HepG2 (cell line): ENCODE measurements around the gene PDRG1. TPM values are rescaled to one million over a fixed set of nuclear protein-coding genes. Genes with fewer than 3 reads are reported as not detected.
A peak's percentile ranks its signal among the peaks of the same experiment; 100 is the strongest.

Source experiments
- DPF2 ChIP-seq: sonication (generic); formaldehyde crosslinking; IDR thresholded peaks from 2 replicates; pipeline ENCODE4 v1.4.0; 2020; ENCODE audit warnings: mild to moderate bottlenecking, low read depth, missing genetic modification reagents, borderline replicate concordance
- LBX2 ChIP-seq: sonication (generic); formaldehyde crosslinking; IDR thresholded peaks from 2 replicates; pipeline ENCODE4 v1.5.0; 2020; ENCODE audit warnings: missing genetic modification reagents, mild to moderate bottlenecking, borderline replicate concordance
- MAZ ChIP-seq, 2 experiments: sonication (generic) in 1 of 2; formaldehyde crosslinking in 1 of 2; IDR thresholded peaks; 2 replicates each; pipeline versions ENCODE4 v1.5.0 to v1.6.1; 2012 to 2020; ENCODE audit warnings: low read depth in 2 of 2, mild to moderate bottlenecking in 2 of 2, borderline replicate concordance in 1 of 2, improper control_type of control experiment in 1 of 2, low read length in 1 of 2, missing genetic modification reagents in 1 of 2, moderate library complexity in 1 of 2
- MYPOP ChIP-seq: sonication (generic); formaldehyde crosslinking; IDR thresholded peaks from 2 replicates; pipeline ENCODE4 v1.8.1; 2023; ENCODE audit warnings: mild to moderate bottlenecking, moderate library complexity, missing genetic modification reagents
- PHB2 ChIP-seq: fragments of 450-650 bp; IDR thresholded peaks from 2 replicates; pipeline ENCODE4 v1.6.1; 2018; ENCODE audit not compliant: partially characterized antibody
- SIX4 ChIP-seq: sonication (generic); formaldehyde crosslinking; IDR thresholded peaks from 2 replicates; pipeline ENCODE4 v1.4.0; 2020; ENCODE audit warnings: missing genetic modification reagents
- SMARCC2 ChIP-seq: fragments of 450-650 bp; IDR thresholded peaks from 2 replicates; pipeline ENCODE4 v1.6.1; 2017; ENCODE audit warnings: antibody characterized with exemption, mild to moderate bottlenecking
- SRF ChIP-seq: IDR thresholded peaks from 2 replicates; pipeline ENCODE4 v1.6.1; 2011; ENCODE audit warnings: mild to moderate bottlenecking, low read depth, low read length, moderate library complexity
- TAF1 ChIP-seq: sonication (generic); formaldehyde crosslinking; IDR thresholded peaks from 2 replicates; pipeline ENCODE4 v1.4.0; 2020; ENCODE audit warnings: missing genetic modification reagents
- YY1 ChIP-seq: IDR thresholded peaks from 2 replicates; pipeline ENCODE4 v1.6.1; 2011; ENCODE audit warnings: low read length, low read depth, moderate library complexity, mild to moderate bottlenecking; ENCODE audit not compliant: insufficient read depth, insufficient replicate concordance
- ZBTB42 ChIP-seq: sonication (generic); formaldehyde crosslinking; IDR thresholded peaks from 2 replicates; pipeline ENCODE4 v1.5.0; 2020; ENCODE audit warnings: mild to moderate bottlenecking, missing genetic modification reagents
- ZBTB46 ChIP-seq: sonication (generic); formaldehyde crosslinking; IDR thresholded peaks from 2 replicates; pipeline ENCODE4 v1.4.0; 2020; ENCODE audit warnings: mild to moderate bottlenecking, missing genetic modification reagents, borderline replicate concordance
- ZFP41 ChIP-seq: sonication (generic); formaldehyde crosslinking; IDR thresholded peaks from 2 replicates; pipeline ENCODE4 v1.4.0; 2020; ENCODE audit warnings: mild to moderate bottlenecking, missing genetic modification reagents, borderline replicate concordance
- ZIK1 ChIP-seq: sonication (generic); formaldehyde crosslinking; IDR thresholded peaks from 2 replicates; pipeline ENCODE4 v1.5.0; 2020; ENCODE audit warnings: mild to moderate bottlenecking, low read depth, missing genetic modification reagents, borderline replicate concordance
- ZNF597 ChIP-seq: sonication (generic); formaldehyde crosslinking; IDR thresholded peaks from 2 replicates; pipeline ENCODE4 v1.5.0; 2020; ENCODE audit warnings: missing genetic modification reagents
- ZXDC ChIP-seq: sonication (generic); formaldehyde crosslinking; IDR thresholded peaks from 2 replicates; pipeline ENCODE4 v1.5.0; 2020; ENCODE audit warnings: mild to moderate bottlenecking, missing genetic modification reagents
- polyA plus RNA-seq, 8 experiments: library from polyadenylated mRNA; depleted of rRNA in 3 of 8; stranded (reverse) in 7 of 8; unstranded in 1 of 8; fragments of >200 nt; fragmentation: Illumina TruSeq in 4 of 8; extraction: Trizol in 4 of 8; gene quantifications; 2 replicates each; pipeline versions ENCODE4 v1.2.1 to v1.2.3, GENCODE V29; 2011 to 2016; ENCODE audit warnings: low read depth in 4 of 8, missing spikeins in 1 of 8, mixed read lengths in 1 of 8; ENCODE audit not compliant: insufficient read depth in 1 of 8
- total RNA-seq, 5 experiments: library from RNA; depleted of rRNA; stranded (reverse); fragments of >200 nt; fragmentation: Illumina TruSeq; extraction: Trizol; gene quantifications; 2 replicates each; pipeline ENCODE4 v1.2.3, GENCODE V29; 2016; ENCODE audit warnings: low read depth in 1 of 5
- TF ChIP-seq, protein P1 (sequence below): sonication (generic); formaldehyde crosslinking; IDR thresholded peaks from 2 replicates; pipeline ENCODE4 v1.4.0; 2020; ENCODE audit warnings: missing genetic modification reagents; ENCODE audit errors: not compliant biosample characterization
- TF ChIP-seq, protein P2 (sequence below): IDR thresholded peaks from 2 replicates; pipeline ENCODE4 v1.6.1; 2016; ENCODE audit warnings: missing genetic modification reagents, missing compliant biosample characterization

The PDRG1 gene
- total and polyA plus RNA-seq, 2 of the 13 experiments (the other 11 are each of a cell fraction or from before 2014, with no cell fraction given), result 16.6 to 18.0 TPM

DNA sequence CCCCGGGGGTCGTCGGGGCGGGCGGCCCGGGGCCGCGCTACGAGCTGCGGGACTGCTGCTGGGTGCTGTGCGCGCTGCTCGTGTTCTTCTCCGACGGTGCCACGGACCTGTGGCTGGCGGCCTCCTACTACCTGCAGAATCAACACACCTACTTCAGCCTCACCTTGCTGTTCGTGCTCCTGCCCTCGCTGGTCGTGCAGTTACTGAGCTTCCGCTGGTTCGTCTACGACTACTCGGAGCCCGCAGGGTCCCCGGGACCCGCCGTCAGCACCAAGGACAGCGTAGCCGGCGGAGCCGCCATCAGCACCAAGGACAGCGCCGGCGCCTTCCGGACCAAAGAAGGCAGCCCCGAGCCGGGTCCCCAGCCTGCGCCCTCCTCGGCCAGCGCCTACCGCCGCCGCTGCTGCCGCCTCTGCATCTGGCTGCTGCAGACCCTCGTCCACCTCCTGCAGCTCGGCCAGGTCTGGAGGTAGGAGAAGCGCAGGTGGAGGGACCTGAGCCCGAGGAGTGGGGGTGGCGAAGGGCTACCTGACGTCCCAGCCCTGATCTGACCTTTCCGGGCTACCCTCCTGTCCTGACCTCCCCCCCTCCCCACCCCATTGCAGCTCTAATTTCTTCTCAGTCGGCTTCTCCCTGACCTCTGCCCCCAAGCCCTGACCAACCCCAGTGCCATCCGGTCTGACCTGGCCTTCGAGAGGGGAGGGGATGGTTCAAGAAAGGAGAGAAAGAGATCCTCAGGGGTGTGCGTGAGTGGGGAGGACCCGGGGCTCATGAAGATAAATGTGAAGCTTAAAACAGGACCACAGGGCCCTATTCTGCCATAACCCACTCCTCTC lies 16.7 kb upstream of the PDRG1 start (continued):
- TF ChIP-seq ZNF597 (CRISPR knock-in tag) (no peak), DPF2 (CRISPR knock-in tag) (peak; percentile 81; the same call in 1 of the 2 replicates), YY1 (peak; percentile 89), SMARCC2 (no peak), LBX2 (peak; percentile 100), SRF (peak; percentile 64; the same call in 1 of the 2 replicates), ZBTB46 (CRISPR knock-in tag) (peak; percentile 100), ZXDC (CRISPR knock-in tag) (peak; percentile 100), ZBTB42 (peak; percentile 100), SIX4 (peak; percentile 100), MYPOP (CRISPR knock-in tag) (peak; percentile 100), ZFP41 (CRISPR knock-in tag) (peak; percentile 100), ZIK1 (peak; percentile 100), MAZ (IDR thresholded peaks at IDR 0.05; ENCODE audit: borderline replicate concordance, low read depth, low read length) (0 out of 2 replicates have a peak, but pooled peaks have one; percentile 41), MAZ (CRISPR knock-in tag; IDR thresholded peaks at IDR 0.05; ENCODE audit: low read depth) (peak; percentile 100), PHB2 (no peak), TAF1 (CRISPR knock-in tag) (peak; percentile 100)
- TF ChIP-seq, protein P1, sequence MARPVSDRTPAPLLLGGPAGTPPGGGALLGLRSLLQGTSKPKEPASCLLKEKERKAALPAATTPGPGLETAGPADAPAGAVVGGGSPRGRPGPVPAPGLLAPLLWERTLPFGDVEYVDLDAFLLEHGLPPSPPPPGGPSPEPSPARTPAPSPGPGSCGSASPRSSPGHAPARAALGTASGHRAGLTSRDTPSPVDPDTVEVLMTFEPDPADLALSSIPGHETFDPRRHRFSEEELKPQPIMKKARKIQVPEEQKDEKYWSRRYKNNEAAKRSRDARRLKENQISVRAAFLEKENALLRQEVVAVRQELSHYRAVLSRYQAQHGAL (CRISPR knock-in tag), result peak; percentile 100
- TF ChIP-seq, protein P2, sequence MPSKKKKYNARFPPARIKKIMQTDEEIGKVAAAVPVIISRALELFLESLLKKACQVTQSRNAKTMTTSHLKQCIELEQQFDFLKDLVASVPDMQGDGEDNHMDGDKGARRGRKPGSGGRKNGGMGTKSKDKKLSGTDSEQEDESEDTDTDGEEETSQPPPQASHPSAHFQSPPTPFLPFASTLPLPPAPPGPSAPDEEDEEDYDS, result peak; percentile 98
